Activated CD8-positive, alpha-beta T cell treated with anti-CD3 and anti-CD28 coated beads for 36 hours (primary cell): ENCODE data around the gene RPL37. TPM values are rescaled to one million over a fixed set of nuclear protein-coding genes. Genes with fewer than 3 reads are reported as not detected.
"Not testable (repeated sequence)": the region's sequence is repeated elsewhere in the genome, so short reads cannot be mapped to it uniquely, and the experiment has no call there.

Source experiments
- ATAC-seq: fragments of 200-7000 bp; cut with Tn5 transposase; one replicate; pipeline ENCODE4 v1.10.0; 2021; ENCODE audit warnings: mild to moderate bottlenecking, moderate library complexity
- CTCF ChIA-PET: fragments of 350-600 bp; sonication (Branson Sonifier 250); formaldehyde crosslinking; loops from one replicate; lab custom pipeline; 2021; ENCODE audit warnings: antibody characterized with exemption; lab: Charles Lee
- POLR2A ChIA-PET: fragments of 350-600 bp; sonication (Branson Sonifier 250); formaldehyde crosslinking; loops from one replicate; lab custom pipeline; 2021; ENCODE audit warnings: antibody characterized with exemption; lab: Charles Lee
- DNase-seq: peaks from one replicate; pipeline ENCODE4 v3.0.0-alpha.2; 2020
- H3K27ac Mint-ChIP-seq: one replicate; pipeline ENCODE4 v1.8.0; 2021; ENCODE audit warnings: mild to moderate bottlenecking, mixed read lengths
- H3K27me3 Mint-ChIP-seq: one replicate; pipeline ENCODE4 v1.8.0; 2021; ENCODE audit warnings: mixed read lengths
- H3K36me3 Mint-ChIP-seq: one replicate; pipeline ENCODE4 v1.8.0; 2021; ENCODE audit warnings: low read depth, mixed read lengths
- H3K4me1 Mint-ChIP-seq: one replicate; pipeline ENCODE4 v1.8.0; 2021; ENCODE audit warnings: low read depth, mixed read lengths
- H3K4me3 Mint-ChIP-seq: one replicate; pipeline ENCODE4 v1.8.0; 2021; ENCODE audit warnings: mild to moderate bottlenecking, moderate library complexity, mixed read lengths
- H3K9me3 Mint-ChIP-seq: one replicate; pipeline ENCODE4 v1.8.0; 2021; ENCODE audit warnings: mixed read lengths
- intact Hi-C: fragments of 100-400 bp; cut with micrococcal nuclease; formaldehyde crosslinking; loops from one replicate; pipeline ENCODE4 v1.10.0; 2022
- total RNA-seq, 2 experiments: library from RNA; stranded (reverse); gene quantifications; one replicate each; pipeline ENCODE4 v1.2.3, GENCODE V29; 2021
- TF ChIP-seq, protein P1 (sequence below): fragments of 200-600 bp; IDR thresholded peaks from one replicate; pipeline ENCODE4 v1.8.0; 2022; ENCODE audit warnings: antibody characterized with exemption, mild to moderate bottlenecking

Gene RPL37
- total RNA-seq, 2 experiments from 2014 or later: 1,914 to 1,950 TPM

GRCh38 chr5:40875958-40876357, 40.9 kb upstream of the RPL37 start:
- no peak overlapping the region for H3K27ac Mint-ChIP-seq
- POLR2A ChIA-PET: no interaction called here
- DNase-seq: no peak
- no peak for ATAC-seq
- CTCF ChIA-PET: no interaction called here
- H3K9me3 Mint-ChIP-seq: peaks cover 8% of the 10 kb centered on the region
- H3K36me3 Mint-ChIP-seq: peaks cover 3% of the 10 kb centered on the region
- H3K4me3 Mint-ChIP-seq: no peak overlapping the region
- TF ChIP-seq, protein P1, sequence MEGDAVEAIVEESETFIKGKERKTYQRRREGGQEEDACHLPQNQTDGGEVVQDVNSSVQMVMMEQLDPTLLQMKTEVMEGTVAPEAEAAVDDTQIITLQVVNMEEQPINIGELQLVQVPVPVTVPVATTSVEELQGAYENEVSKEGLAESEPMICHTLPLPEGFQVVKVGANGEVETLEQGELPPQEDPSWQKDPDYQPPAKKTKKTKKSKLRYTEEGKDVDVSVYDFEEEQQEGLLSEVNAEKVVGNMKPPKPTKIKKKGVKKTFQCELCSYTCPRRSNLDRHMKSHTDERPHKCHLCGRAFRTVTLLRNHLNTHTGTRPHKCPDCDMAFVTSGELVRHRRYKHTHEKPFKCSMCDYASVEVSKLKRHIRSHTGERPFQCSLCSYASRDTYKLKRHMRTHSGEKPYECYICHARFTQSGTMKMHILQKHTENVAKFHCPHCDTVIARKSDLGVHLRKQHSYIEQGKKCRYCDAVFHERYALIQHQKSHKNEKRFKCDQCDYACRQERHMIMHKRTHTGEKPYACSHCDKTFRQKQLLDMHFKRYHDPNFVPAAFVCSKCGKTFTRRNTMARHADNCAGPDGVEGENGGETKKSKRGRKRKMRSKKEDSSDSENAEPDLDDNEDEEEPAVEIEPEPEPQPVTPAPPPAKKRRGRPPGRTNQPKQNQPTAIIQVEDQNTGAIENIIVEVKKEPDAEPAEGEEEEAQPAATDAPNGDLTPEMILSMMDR: no peak
- intact Hi-C loops: loop anchor here (5.0 kb wide), 1 partner anchor 124 kb away; no protein-coding TSS in a partner anchor
- H3K4me1 Mint-ChIP-seq: no peaks in the 10 kb centered on the region
- H3K27me3 Mint-ChIP-seq: peaks cover 3% of the 10 kb centered on the region

DNA sequence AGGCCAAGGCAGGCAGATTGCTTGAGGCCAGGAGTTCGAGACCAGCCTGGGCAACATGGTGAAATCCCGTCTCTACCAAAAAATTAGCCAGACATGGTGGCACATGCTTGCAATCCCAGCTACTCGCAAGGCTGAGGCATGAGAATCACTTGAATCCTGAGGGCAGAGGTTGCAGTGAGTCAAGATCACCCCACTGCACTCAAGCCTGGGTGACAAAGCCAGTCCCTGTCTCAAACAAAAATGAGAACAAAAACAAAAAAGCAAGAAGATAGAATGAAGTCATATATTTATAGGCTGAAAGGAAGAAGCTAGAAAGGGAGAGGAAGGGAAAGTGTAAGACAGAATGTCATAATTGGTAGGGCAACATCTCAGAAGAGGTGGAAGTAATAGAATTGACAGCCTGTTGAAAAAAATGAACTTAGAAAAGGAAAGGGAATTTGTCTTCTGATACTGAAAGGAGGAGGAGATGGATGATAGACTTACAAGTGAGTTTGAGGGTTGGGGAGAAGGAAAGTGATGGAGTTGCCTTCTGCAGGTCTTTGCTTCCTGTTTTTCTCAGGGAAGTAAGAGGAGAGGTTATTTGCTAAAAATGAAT, 38.4 kb upstream of the RPL37 start:
- no peak for DNase-seq
- Mint-ChIP-seq H3K9me3 (peaks cover 8% of the 10 kb centered on the region), H3K27ac (no peak overlapping the region), H3K4me1 (no peaks in the 10 kb centered on the region), H3K4me3 (no peak overlapping the region), H3K27me3 (peaks cover 5% of the 10 kb centered on the region), H3K36me3 (peaks cover 3% of the 10 kb centered on the region)
- TF ChIP-seq, protein P1: no peak
- intact Hi-C loops: no loop called here
- no peak for ATAC-seq
- ChIA-PET POLR2A (no interaction called here), CTCF (no interaction called here)

DNA sequence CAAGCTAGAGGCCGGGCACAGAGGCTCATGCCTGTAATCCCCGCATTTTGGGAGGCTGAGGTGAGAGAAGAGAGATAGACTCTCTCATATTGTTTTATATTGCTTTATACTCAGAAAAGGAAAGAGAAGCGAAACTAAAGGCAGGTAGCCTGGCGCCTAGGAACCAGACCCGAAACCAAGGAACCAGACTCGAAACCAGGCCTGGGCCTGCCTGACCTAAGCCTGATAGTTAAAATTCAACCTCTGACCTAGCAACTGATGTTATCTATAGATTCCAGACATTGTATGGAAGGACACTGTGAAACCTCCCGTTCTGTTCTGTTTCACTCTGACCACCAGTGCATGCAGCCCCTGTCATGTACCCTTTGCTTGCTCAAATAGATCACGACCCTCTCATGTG, 37.2 kb upstream of the RPL37 start:
- H3K27me3 Mint-ChIP-seq, H3K9me3 Mint-ChIP-seq, intact Hi-C loops, ATAC-seq, POLR2A ChIA-PET, H3K4me3 Mint-ChIP-seq, DNase-seq, H3K4me1 Mint-ChIP-seq, H3K27ac Mint-ChIP-seq, H3K36me3 Mint-ChIP-seq, CTCF ChIA-PET: not testable (repeated sequence)

DNA sequence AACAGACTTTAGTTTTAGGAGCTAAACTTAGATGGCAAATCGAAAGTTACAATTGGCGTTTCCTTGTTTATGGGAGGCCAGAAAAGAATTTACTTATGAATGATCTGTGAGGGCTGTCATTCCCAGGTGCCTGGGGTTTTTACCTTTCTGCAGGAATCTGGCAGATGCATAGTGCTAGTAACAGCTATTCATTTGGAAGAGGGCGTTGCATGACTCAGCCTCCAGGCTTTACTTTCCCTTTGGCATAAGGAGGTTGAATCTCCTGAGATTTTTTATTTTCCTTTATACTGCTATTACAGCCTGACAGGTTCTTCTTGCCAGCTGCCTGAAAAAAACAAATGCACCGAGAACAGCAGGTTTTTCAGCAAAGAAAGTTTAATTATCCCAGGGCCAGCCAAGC, 36.2 kb upstream of the RPL37 start:
- TF ChIP-seq, protein P1: no peak
- intact Hi-C loops: no loop called here
- ATAC-seq (no peak), DNase-seq (no peak)
- no peaks in the 10 kb centered on the region for H3K36me3 Mint-ChIP-seq
- no peaks in the 10 kb centered on the region for H3K4me1 Mint-ChIP-seq
- POLR2A ChIA-PET: no interaction called here
- peaks cover 9% of the 10 kb centered on the region for H3K27me3 Mint-ChIP-seq
- CTCF ChIA-PET: interaction anchor here (0.6 to 1.3 kb wide), 3 partner anchors 20 to 209 kb away, joined by 3 to 4 read pairs (median 3); no protein-coding TSS in a partner anchor
- no peaks in the 10 kb centered on the region for H3K9me3 Mint-ChIP-seq
- no peak overlapping the region for H3K4me3 Mint-ChIP-seq
- H3K27ac Mint-ChIP-seq: no peak overlapping the region

- intact Hi-C loops: no loop called here
- peaks cover 7% of the 10 kb centered on the region for H3K9me3 Mint-ChIP-seq
- H3K4me1 Mint-ChIP-seq: no peaks in the 10 kb centered on the region
- H3K27me3 Mint-ChIP-seq: peaks cover 9% of the 10 kb centered on the region
- POLR2A ChIA-PET: no interaction called here
- no peak overlapping the region for H3K27ac Mint-ChIP-seq
- TF ChIP-seq, protein P1: no peak
- no peaks in the 10 kb centered on the region for H3K36me3 Mint-ChIP-seq
- CTCF ChIA-PET: no interaction called here
- ATAC-seq: no peak
- H3K4me3 Mint-ChIP-seq: no peak overlapping the region
- no peak for DNase-seq
Measured at GRCh38 chr5:40869384-40869783, 34.4 kb upstream of the RPL37 start.
